ENCODE data around the gene SPANXN3.
"Not testable (repeated sequence)": the region's sequence is repeated elsewhere in the genome, so short reads cannot be mapped to it uniquely, and the experiment has no call there.

Gene SPANXN3

GRCh38 chrX:143517375-143517774 is at the start of gene SPANXN3:
TSS of gene SPANXN3 (minus strand) at chrX:143517475. CDS start at chrX:143517391, 84 bp downstream.
- DNase-seq (ENCODE audit: low read depth) = not testable (repeated sequence)

GRCh38 chrX:143536176-143536575 is 18.9 kb upstream of the SPANXN3 start:
- DNase-seq (ENCODE audit: low read depth) = no peak

GRCh38 chrX:143502196-143502595 is 15.1 kb downstream of the SPANXN3 start:
- DNase-seq (ENCODE audit: low read depth) = not testable (repeated sequence)

GRCh38 chrX:143500751-143501150 is 16.5 kb downstream of the SPANXN3 start:
- no peak for DNase-seq (ENCODE audit: low read depth)

GRCh38 chrX:143486105-143486504 is 31.2 kb downstream of the SPANXN3 start:
- DNase-seq (ENCODE audit: low read depth) = no peak

GRCh38 chrX:143476751-143477150 is 40.5 kb downstream of the SPANXN3 start:
- DNase-seq (ENCODE audit: low read depth) = no peak

GRCh38 chrX:143472347-143472938 is 44.8 kb downstream of the SPANXN3 start:
- DNase-seq (ENCODE audit: low read depth) = no peak

GRCh38 chrX:143466130-143466529 is 51.1 kb downstream of the SPANXN3 start:
- DNase-seq (ENCODE audit: low read depth) = no peak

GRCh38 chrX:143462696-143463095 is 54.6 kb downstream of the SPANXN3 start:
- no peak for DNase-seq (ENCODE audit: low read depth)

- DNase-seq (ENCODE audit: low read depth) = no peak
These were observed 55.7 kb downstream of the SPANXN3 start for GRCh38 chrX:143461606-143462005.
